Mesenchymal stem cell (in vitro differentiated cells and primary cell): Measurements from ENCODE around the gene COL4A1.

Source experiments
- DNase-seq: peaks from one replicate; pipeline ENCODE4 v3.0.0-alpha.2; 2013
- H2AFZ ChIP-seq: one replicate; pipeline ENCODE4 v1.6.1; 2013; ENCODE audit warnings: low read depth, mild to moderate bottlenecking, control low read depth, inconsistent platforms, low read length, moderate library complexity
- H2AK5ac ChIP-seq: 2 replicates; pipeline ENCODE4 v1.6.1; 2013; ENCODE audit warnings: low read length, moderate library complexity, mild to moderate bottlenecking, inconsistent platforms; ENCODE audit not compliant: severe bottlenecking
- H2BK120ac ChIP-seq: one replicate; pipeline ENCODE4 v1.6.1; 2013; ENCODE audit warnings: low read depth, mild to moderate bottlenecking, inconsistent platforms, low read length, moderate library complexity
- H2BK12ac ChIP-seq, 2 experiments: one replicate each; pipeline ENCODE4 v1.6.1; 2013; ENCODE audit warnings: inconsistent platforms in 2 of 2, low read length in 2 of 2, mild to moderate bottlenecking in 2 of 2, moderate library complexity in 2 of 2, control low read depth in 1 of 2
- H2BK15ac ChIP-seq: one replicate; pipeline ENCODE4 v1.6.1; 2013; ENCODE audit warnings: mild to moderate bottlenecking, low read depth, inconsistent platforms; ENCODE audit not compliant: poor library complexity, severe bottlenecking
- H2BK5ac ChIP-seq: 2 replicates; pipeline ENCODE4 v1.6.1; 2013; ENCODE audit warnings: low read depth, mild to moderate bottlenecking, low read length, control low read depth, inconsistent platforms; ENCODE audit not compliant: poor library complexity, severe bottlenecking
- H3K14ac ChIP-seq, 2 experiments: one replicate each; pipeline ENCODE4 v1.6.1; 2013; ENCODE audit warnings: inconsistent platforms in 2 of 2, low read length in 2 of 2, control low read depth in 1 of 2, mild to moderate bottlenecking in 1 of 2, moderate library complexity in 1 of 2
- H3K18ac ChIP-seq, 2 experiments: one replicate each; pipeline ENCODE4 v1.6.1; 2013; ENCODE audit warnings: inconsistent platforms in 2 of 2, low read length in 2 of 2, control low read depth in 1 of 2, low read depth in 1 of 2, mild to moderate bottlenecking in 1 of 2
- H3K23ac ChIP-seq, 2 experiments: one replicate each; pipeline ENCODE4 v1.6.1; 2013; ENCODE audit warnings: inconsistent platforms in 2 of 2, low read length in 2 of 2, mild to moderate bottlenecking in 2 of 2, moderate library complexity in 2 of 2, control low read depth in 1 of 2
- H3K27ac ChIP-seq: 2 replicates; pipeline ENCODE4 v1.5.1; 2013; ENCODE audit warnings: mild to moderate bottlenecking, moderate library complexity, low read length, control low read depth, inconsistent platforms; ENCODE audit not compliant: poor library complexity, severe bottlenecking
- H3K27me3 ChIP-seq, 2 experiments: 2 replicates each; pipeline versions ENCODE4 v1.6.1 to v1.7.0; 2013; ENCODE audit warnings: low read length in 2 of 2, mild to moderate bottlenecking in 2 of 2, moderate library complexity in 2 of 2, control low read depth in 1 of 2, inconsistent platforms in 1 of 2; ENCODE audit not compliant: control insufficient read depth in 1 of 2, insufficient read depth in 1 of 2
- H3K36me3 ChIP-seq, 2 experiments: 2 replicates each; pipeline versions ENCODE4 v1.6.1 to v1.7.0; 2013; ENCODE audit warnings: low read length in 2 of 2, control low read depth in 1 of 2, inconsistent platforms in 1 of 2, low read depth in 1 of 2, mild to moderate bottlenecking in 1 of 2; ENCODE audit not compliant: insufficient read depth in 2 of 2, control insufficient read depth in 1 of 2
- H3K4ac ChIP-seq, 2 experiments: one replicate each; pipeline ENCODE4 v1.6.1; 2013; ENCODE audit warnings: inconsistent platforms in 2 of 2, low read length in 2 of 2, mild to moderate bottlenecking in 2 of 2, moderate library complexity in 2 of 2, control low read depth in 1 of 2, low read depth in 1 of 2
- H3K4me1 ChIP-seq: 2 replicates; pipeline ENCODE4 v1.6.1; 2013; ENCODE audit warnings: low read depth, low read length, control low read depth; ENCODE audit not compliant: control insufficient read depth, insufficient read depth
- H3K4me2 ChIP-seq: 2 replicates; pipeline ENCODE4 v1.6.1; 2013; ENCODE audit warnings: low read length, mild to moderate bottlenecking, inconsistent platforms; ENCODE audit not compliant: poor library complexity, severe bottlenecking
- H3K4me3 ChIP-seq, 2 experiments: 2 replicates each; pipeline versions ENCODE4 v1.5.1 to v1.7.0; 2013; ENCODE audit warnings: low read length in 2 of 2, mild to moderate bottlenecking in 2 of 2, control low read depth in 1 of 2, low read depth in 1 of 2; ENCODE audit not compliant: insufficient read depth in 1 of 2
- H3K79me1 ChIP-seq: replicated peaks from 2 replicates; pipeline ENCODE4 v1.6.1; 2013; ENCODE audit warnings: mild to moderate bottlenecking, control low read depth, low read length, inconsistent platforms; ENCODE audit not compliant: poor library complexity, severe bottlenecking
- H3K9ac ChIP-seq: 2 replicates; pipeline ENCODE4 v1.7.0; 2013; ENCODE audit warnings: mild to moderate bottlenecking, low read length, moderate library complexity
- H3K9me3 ChIP-seq: 2 replicates; pipeline ENCODE4 v1.7.0; 2013; ENCODE audit warnings: mild to moderate bottlenecking, low read length; ENCODE audit not compliant: control insufficient read depth
- H4K8ac ChIP-seq: one replicate; pipeline ENCODE4 v1.6.1; 2013; ENCODE audit warnings: inconsistent platforms, mild to moderate bottlenecking, low read length, moderate library complexity
- H4K91ac ChIP-seq: one replicate; pipeline ENCODE4 v1.6.1; 2013; ENCODE audit warnings: mild to moderate bottlenecking, low read length, inconsistent platforms
- WGBS: methylation state at CpG from one replicate; pipeline ENCODE4 v1.1.7; 2013; ENCODE audit warnings: mixed read lengths; 5-methylcytosine and 5-hydroxymethylcytosine counted together

Gene COL4A1

DNA sequence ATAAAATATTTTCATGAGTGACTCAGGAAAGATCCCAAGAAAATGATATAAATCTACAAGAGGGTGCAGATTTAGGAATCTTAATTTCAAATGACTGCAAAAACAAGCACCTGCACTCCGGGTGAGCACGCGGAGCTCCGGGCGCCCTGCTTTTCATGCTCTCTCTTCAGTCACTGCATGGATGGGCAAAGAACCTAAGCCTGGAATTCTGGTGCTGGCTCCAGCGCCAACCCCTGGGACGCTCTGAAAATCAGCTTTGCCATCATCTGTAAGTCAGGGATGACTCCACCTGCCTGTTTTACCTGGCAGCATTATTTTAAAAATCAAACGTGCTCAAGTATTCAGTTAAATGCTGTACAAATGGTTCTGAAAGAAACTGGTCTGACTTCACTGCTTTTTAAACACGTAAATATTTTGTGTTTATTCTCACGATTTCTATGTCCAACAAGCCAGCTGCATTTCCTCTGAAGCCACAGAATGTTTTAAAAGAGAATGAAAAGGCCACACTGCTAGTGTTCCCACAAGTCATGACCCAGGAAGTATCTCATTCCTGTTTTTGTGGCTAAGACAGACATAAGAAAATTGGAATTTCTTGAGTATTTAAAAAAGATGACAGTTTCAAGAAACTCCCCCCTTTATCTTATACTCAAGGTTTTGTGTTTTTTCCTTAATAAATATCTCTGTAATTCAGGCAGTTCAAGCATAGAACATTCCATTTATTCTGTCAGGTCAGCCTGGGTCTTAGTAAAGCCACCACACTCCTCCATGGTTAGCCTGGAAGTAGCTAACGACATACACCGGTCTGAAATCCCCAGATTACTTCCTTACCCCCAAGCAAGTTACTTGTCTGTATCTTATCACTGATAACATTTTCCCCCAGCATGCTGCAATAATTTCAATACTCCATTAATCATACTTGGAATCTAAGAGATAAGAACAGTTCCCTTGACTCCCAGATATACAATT, 81.1 kb downstream of the COL4A1 start:
- H3K9ac ChIP-seq, result no peak overlapping the region
- WGBS, result 71% methylated on average over 12 of the region's 12 CpGs
- no peak overlapping the region for H2AFZ ChIP-seq
- no peak overlapping the region for H3K4me2 ChIP-seq
- H2BK15ac ChIP-seq, result no peak overlapping the region
- no peak overlapping the region for H2BK5ac ChIP-seq
- H2BK12ac ChIP-seq, result no peak overlapping the region
- no peak overlapping the region for H3K4me3 ChIP-seq
- H3K4me1 ChIP-seq, result peaks cover 29% of the 10 kb centered on the region
- no peak overlapping the region for H3K23ac ChIP-seq
- no peak overlapping the region for H3K14ac ChIP-seq
- peak; percentile 77 for DNase-seq
- no peaks in the 10 kb centered on the region for H3K27me3 ChIP-seq
- peaks cover 25% of the 10 kb centered on the region for H3K79me1 ChIP-seq
- no peaks in the 10 kb centered on the region for H3K9me3 ChIP-seq
- H3K36me3 ChIP-seq, result peaks cover 0 to 27% of the 10 kb centered on the region in 2 experiments
- H4K8ac ChIP-seq, result no peak overlapping the region
- peak overlapping the region in 1 of 2 experiments; percentile 24 for H3K4ac ChIP-seq
- peak overlapping the region; percentile 47 for H3K27ac ChIP-seq
- peak overlapping the region in 1 of 2 experiments; percentile 60 for H3K18ac ChIP-seq
- H4K91ac ChIP-seq, result no peak overlapping the region
- no peak overlapping the region for H2BK120ac ChIP-seq
- peak overlapping the region; percentile 18 for H2AK5ac ChIP-seq

DNA sequence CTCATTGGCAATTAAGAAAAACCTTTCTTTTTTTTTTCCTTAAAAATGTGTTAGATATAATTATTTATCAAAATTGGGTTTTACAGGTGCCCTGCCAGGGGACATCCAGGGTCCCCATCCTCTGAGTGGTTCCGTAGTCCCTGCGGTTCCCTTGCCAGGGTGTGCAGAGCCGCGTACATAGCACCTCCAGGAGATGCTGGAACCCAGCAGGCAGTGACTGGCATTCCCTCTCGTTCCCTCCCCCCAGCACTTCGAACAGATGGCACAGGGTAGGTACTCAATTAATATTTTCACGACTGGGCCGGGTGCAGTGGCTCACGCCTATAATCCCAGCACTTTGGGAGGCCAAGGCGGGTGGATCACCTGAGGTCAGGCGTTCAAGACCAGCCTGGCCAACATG, 82.0 kb downstream of the COL4A1 start:
- no peak overlapping the region for H2AFZ ChIP-seq
- no peak overlapping the region for H2BK120ac ChIP-seq
- H3K27ac ChIP-seq, result no peak overlapping the region
- peak overlapping the region; percentile 34 for H4K91ac ChIP-seq
- no peak overlapping the region for H3K18ac ChIP-seq
- H3K36me3 ChIP-seq, result peaks cover 0 to 22% of the 10 kb centered on the region in 2 experiments
- H3K4me2 ChIP-seq, result no peak overlapping the region
- H3K9ac ChIP-seq, result no peak overlapping the region
- 95% methylated on average over 11 of the region's 11 CpGs for WGBS
- H3K14ac ChIP-seq, result no peak overlapping the region
- no peak overlapping the region for H2BK5ac ChIP-seq
- H2BK12ac ChIP-seq, result peak overlapping the region in 1 of 2 experiments; percentile 90
- no peaks in the 10 kb centered on the region for H3K9me3 ChIP-seq
- H3K4me1 ChIP-seq, result peaks cover 20% of the 10 kb centered on the region
- no peaks in the 10 kb centered on the region for H3K27me3 ChIP-seq
- H3K4ac ChIP-seq, result no peak overlapping the region
- peaks cover 21% of the 10 kb centered on the region for H3K79me1 ChIP-seq
- no peak overlapping the region for H3K4me3 ChIP-seq
- H4K8ac ChIP-seq, result no peak overlapping the region
- no peak overlapping the region for H2AK5ac ChIP-seq
- H3K23ac ChIP-seq, result no peak overlapping the region
- no peak for DNase-seq
- H2BK15ac ChIP-seq, result no peak overlapping the region

DNA sequence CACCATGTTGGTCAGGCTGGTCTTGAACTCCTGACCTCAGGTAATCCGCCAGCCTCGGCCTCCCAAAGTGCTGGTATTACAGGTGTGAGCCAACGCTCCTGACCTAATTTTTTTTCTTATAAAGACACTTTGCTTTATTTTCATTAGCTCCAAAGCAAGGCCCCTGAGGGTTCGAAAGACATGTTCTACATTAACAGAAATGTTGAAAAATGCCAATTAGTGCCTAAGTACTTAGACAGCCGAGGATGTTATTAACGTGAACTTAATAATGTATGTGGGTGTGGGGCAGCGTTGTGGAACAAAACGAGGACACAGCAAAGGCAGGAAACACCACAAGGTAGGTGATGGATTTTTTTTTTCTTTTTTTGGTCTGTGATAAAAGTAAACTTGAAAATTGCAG, 82.4 kb downstream of the COL4A1 start:
- Histone ChIP-seq H2BK120ac (no peak overlapping the region), H2AFZ (no peak overlapping the region), H3K27me3 (no peaks in the 10 kb centered on the region), H3K4me3 (no peak overlapping the region), H4K91ac (no peak overlapping the region), H3K79me1 (peaks cover 19% of the 10 kb centered on the region), H3K18ac (no peak overlapping the region), H3K23ac (no peak overlapping the region), H3K36me3 (peaks cover 0 to 19% of the 10 kb centered on the region in 2 experiments), H2BK12ac (no peak overlapping the region), H2BK5ac (no peak overlapping the region), H3K14ac (no peak overlapping the region), H3K9ac (no peak overlapping the region), H4K8ac (no peak overlapping the region), H3K4me2 (no peak overlapping the region), H2BK15ac (no peak overlapping the region), H3K4ac (no peak overlapping the region), H3K9me3 (no peaks in the 10 kb centered on the region), H3K4me1 (peaks cover 17% of the 10 kb centered on the region), H2AK5ac (no peak overlapping the region), H3K27ac (no peak overlapping the region)
- WGBS, result 89% methylated on average over 8 of the region's 8 CpGs
- no peak for DNase-seq

DNA sequence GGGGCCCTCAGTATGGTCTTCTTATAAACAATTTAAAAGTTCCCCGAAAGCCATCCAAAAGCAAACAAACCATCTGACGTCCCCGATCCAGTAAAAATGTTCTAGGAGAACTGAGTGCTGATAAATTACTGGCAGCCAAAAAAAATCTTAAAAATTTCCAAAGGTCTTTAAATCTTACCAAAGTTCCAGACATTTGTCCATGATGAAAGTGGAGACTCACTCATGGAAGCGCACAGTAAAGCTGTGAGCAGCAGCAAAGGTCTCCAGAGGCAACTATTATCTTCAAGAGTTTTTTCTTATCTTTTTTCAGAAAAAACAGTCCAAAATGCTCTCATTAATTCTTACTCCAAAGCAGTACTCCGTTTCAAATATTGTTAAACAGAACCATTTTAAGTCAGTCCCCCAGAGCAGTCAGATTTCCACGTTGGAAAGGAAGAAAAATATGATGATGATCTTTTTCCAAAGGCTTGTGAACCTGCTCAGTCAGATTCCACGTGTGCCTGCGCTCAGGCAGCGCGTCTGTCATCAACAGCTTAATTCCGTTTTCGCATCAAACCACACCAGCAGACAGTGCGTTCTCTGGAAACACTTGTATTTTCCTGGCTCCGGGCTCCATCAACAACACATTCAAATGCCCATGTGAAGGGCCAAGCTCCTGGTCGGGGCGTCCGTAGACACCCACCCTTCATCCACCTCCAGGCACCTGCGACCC, 85.4 kb downstream of the COL4A1 start:
- Histone ChIP-seq H4K8ac (peak overlapping the region; percentile 93), H3K9ac (peak overlapping the region; percentile 61), H2BK15ac (peak overlapping the region; percentile 89), H2AFZ (no peak overlapping the region), H3K4me3 (peak overlapping the region in 1 of 2 experiments; percentile 38), H3K4ac (peak overlapping the region; percentile 69 to 73), H3K9me3 (no peaks in the 10 kb centered on the region), H3K36me3 (peaks cover 0 to 21% of the 10 kb centered on the region in 2 experiments), H3K23ac (peak overlapping the region in 1 of 2 experiments; percentile 59), H4K91ac (peak overlapping the region; percentile 93), H3K27me3 (no peaks in the 10 kb centered on the region), H3K18ac (peak overlapping the region; percentile 11 to 85), H3K4me1 (peaks cover 22% of the 10 kb centered on the region), H3K79me1 (peaks cover 17% of the 10 kb centered on the region), H3K27ac (peak overlapping the region; percentile 55), H2BK120ac (no peak overlapping the region), H2BK5ac (no peak overlapping the region), H3K14ac (peak overlapping the region in 1 of 2 experiments; percentile 51), H2AK5ac (peak overlapping the region; percentile 99), H3K4me2 (no peak overlapping the region), H2BK12ac (peak overlapping the region; percentile 83 to 91)
- DNase-seq, result no peak
- 80% methylated on average over 18 of the region's 18 CpGs for WGBS
